ENCODE results near the gene ZNF710. TPM values are rescaled to one million over a fixed set of nuclear protein-coding genes. Genes with fewer than 3 reads are reported as not detected.

ZNF710 gene
- total and polyA plus RNA-seq, 9 of the 15 experiments (the other 6 are each of a cell fraction or from before 2014, with no cell fraction given), result 0.56 to 14.2 (median 5.2) TPM

DNA sequence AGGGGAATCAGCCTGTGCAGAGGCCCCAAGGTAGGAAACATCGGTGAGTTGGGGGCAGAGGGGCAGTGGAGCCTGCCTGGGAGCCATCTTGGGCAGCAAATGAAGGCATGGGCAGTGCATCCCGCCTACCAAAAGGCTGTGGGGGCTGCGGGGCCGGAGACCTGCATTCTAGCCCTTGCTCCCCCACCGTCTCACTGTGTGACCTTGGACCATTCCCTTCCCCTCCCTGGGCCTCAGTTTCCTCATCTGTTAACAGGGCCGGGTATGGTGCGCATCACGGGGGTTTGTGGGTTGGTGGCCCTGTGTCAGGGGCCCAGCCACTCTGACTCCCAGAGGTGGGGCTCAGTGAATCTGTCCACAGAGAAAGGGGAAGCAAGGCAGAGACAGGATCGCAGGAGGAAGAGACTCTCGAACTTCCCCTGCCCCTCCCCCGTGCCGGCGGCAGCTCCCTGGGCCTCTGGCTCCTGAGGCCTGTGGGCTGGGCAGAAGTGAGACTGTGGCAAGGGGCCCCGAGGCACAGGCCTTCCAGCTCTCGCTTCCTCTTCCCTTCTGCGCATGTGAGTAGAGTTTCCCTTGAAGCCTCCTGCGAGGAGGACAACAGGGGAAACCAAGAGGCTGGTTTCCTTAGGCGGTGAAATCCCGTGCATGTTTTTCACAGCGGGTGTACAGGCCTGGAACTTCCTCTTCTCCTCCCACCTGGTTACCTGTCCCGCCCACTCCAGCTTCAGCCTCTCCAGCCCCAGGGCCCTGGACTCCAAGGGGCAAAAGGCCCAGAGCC is 58.3 kb downstream of the ZNF710 start (continued):
- TF ChIP-seq ZNF175 (CRISPR knock-in tag; IDR thresholded peaks at IDR 0.05; ENCODE audit: low read depth), result peak; percentile 49; the same call in 1 of the 2 replicates
- peak; percentile 63; the same call in 1 of the 2 replicates for TF ChIP-seq NBN (IDR thresholded peaks at IDR 0.05; ENCODE audit: low read depth)
- TF ChIP-seq, protein P1, sequence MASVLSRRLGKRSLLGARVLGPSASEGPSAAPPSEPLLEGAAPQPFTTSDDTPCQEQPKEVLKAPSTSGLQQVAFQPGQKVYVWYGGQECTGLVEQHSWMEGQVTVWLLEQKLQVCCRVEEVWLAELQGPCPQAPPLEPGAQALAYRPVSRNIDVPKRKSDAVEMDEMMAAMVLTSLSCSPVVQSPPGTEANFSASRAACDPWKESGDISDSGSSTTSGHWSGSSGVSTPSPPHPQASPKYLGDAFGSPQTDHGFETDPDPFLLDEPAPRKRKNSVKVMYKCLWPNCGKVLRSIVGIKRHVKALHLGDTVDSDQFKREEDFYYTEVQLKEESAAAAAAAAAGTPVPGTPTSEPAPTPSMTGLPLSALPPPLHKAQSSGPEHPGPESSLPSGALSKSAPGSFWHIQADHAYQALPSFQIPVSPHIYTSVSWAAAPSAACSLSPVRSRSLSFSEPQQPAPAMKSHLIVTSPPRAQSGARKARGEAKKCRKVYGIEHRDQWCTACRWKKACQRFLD (CRISPR knock-in tag; IDR thresholded peaks at IDR 0.05), result peak; percentile 74; the same call in 1 of the 2 replicates
- TF ChIP-seq, protein P2, sequence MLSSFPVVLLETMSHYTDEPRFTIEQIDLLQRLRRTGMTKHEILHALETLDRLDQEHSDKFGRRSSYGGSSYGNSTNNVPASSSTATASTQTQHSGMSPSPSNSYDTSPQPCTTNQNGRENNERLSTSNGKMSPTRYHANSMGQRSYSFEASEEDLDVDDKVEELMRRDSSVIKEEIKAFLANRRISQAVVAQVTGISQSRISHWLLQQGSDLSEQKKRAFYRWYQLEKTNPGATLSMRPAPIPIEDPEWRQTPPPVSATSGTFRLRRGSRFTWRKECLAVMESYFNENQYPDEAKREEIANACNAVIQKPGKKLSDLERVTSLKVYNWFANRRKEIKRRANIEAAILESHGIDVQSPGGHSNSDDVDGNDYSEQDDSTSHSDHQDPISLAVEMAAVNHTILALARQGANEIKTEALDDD (IDR thresholded peaks at IDR 0.05), result no peak
- TF ChIP-seq KLF16 (IDR thresholded peaks at IDR 0.05), result no peak
- no peak for TF ChIP-seq ZNF217 (CRISPR knock-in tag; IDR thresholded peaks at IDR 0.05)
- TF ChIP-seq WHSC1 (IDR thresholded peaks at IDR 0.05; ENCODE audit: low read length), result no peak
- TF ChIP-seq JUND (IDR thresholded peaks at IDR 0.05; ENCODE audit: borderline replicate concordance, low read depth, low read length), result 0 out of 2 replicates have a peak, but pooled peaks have one; percentile 20
- TF ChIP-seq JUND (tag; IDR thresholded peaks at IDR 0.05; ENCODE audit: borderline replicate concordance, low read depth, low read length), result no peak
- TF ChIP-seq, protein P3, sequence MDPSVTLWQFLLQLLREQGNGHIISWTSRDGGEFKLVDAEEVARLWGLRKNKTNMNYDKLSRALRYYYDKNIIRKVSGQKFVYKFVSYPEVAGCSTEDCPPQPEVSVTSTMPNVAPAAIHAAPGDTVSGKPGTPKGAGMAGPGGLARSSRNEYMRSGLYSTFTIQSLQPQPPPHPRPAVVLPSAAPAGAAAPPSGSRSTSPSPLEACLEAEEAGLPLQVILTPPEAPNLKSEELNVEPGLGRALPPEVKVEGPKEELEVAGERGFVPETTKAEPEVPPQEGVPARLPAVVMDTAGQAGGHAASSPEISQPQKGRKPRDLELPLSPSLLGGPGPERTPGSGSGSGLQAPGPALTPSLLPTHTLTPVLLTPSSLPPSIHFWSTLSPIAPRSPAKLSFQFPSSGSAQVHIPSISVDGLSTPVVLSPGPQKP (CRISPR knock-in tag; IDR thresholded peaks at IDR 0.05), result no peak
- no peak for TF ChIP-seq SNIP1 (IDR thresholded peaks at IDR 0.05; ENCODE audit: low read depth)
- TF ChIP-seq MAFG (tag; conservative IDR thresholded peaks at IDR 0.05), result no peak
- 0 out of 2 replicates have a peak, but pooled peaks have one; percentile 35 for TF ChIP-seq MBD2 (IDR thresholded peaks at IDR 0.05; ENCODE audit: borderline replicate concordance, low read depth)
- TF ChIP-seq NR2C2 (CRISPR knock-in tag; IDR thresholded peaks at IDR 0.05), result no peak
- peak; percentile 47; the same call in 1 of the 2 replicates for TF ChIP-seq NR2C2 (tag; IDR thresholded peaks at IDR 0.05)
- TF ChIP-seq ZBTB17 (CRISPR knock-in tag; IDR thresholded peaks at IDR 0.05), result 0 out of 2 replicates have a peak, but pooled peaks have one; percentile 45
- TF ChIP-seq, protein P4, sequence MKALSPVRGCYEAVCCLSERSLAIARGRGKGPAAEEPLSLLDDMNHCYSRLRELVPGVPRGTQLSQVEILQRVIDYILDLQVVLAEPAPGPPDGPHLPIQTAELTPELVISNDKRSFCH (CRISPR knock-in tag; IDR thresholded peaks at IDR 0.05), result no peak
- TF ChIP-seq, protein P4 (tag; IDR thresholded peaks at IDR 0.05), result no peak
- no peak for TF ChIP-seq YBX1 (IDR thresholded peaks at IDR 0.05)
- TF ChIP-seq, protein P5, sequence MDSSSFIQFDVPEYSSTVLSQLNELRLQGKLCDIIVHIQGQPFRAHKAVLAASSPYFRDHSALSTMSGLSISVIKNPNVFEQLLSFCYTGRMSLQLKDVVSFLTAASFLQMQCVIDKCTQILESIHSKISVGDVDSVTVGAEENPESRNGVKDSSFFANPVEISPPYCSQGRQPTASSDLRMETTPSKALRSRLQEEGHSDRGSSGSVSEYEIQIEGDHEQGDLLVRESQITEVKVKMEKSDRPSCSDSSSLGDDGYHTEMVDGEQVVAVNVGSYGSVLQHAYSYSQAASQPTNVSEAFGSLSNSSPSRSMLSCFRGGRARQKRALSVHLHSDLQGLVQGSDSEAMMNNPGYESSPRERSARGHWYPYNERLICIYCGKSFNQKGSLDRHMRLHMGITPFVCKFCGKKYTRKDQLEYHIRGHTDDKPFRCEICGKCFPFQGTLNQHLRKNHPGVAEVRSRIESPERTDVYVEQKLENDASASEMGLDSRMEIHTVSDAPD (CRISPR knock-in tag; IDR thresholded peaks at IDR 0.05), result no peak
- TF ChIP-seq, protein P6, sequence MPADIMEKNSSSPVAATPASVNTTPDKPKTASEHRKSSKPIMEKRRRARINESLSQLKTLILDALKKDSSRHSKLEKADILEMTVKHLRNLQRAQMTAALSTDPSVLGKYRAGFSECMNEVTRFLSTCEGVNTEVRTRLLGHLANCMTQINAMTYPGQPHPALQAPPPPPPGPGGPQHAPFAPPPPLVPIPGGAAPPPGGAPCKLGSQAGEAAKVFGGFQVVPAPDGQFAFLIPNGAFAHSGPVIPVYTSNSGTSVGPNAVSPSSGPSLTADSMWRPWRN (IDR thresholded peaks at IDR 0.05; ENCODE audit: low read depth), result no peak
- no peak for TF ChIP-seq GATAD2B (IDR thresholded peaks at IDR 0.05; ENCODE audit: borderline replicate concordance)
- TF ChIP-seq ELF4 (CRISPR knock-in tag; IDR thresholded peaks at IDR 0.05), result 0 out of 2 replicates have a peak, but pooled peaks have one; percentile 28

All from K562 (cell line).